ENCODE results near the gene OR4L1. TPM values are rescaled to one million over a fixed set of nuclear protein-coding genes. Genes with fewer than 3 reads are reported as not detected.

OR4L1 gene
- total RNA-seq = not detected

GRCh38 chr14:20059745-20060144, at the start of gene OR4L1:
OR4L1 (plus strand) TSS chr14:20060045; CDS start chr14:20060045, 0 bp downstream.
- intact Hi-C loops (cut with DNase I) = no loop called here
- WGBS, 2 donors = 47 to 52% methylated on average over 2 of the region's 2 CpGs

GRCh38 chr14:20019257-20019865, 40.5 kb upstream of the OR4L1 start, which contains the start of gene OR4K14:
OR4K14 (minus strand) TSS chr14:20019307; CDS start chr14:20015193, 4,114 bp downstream.
- H3K27ac ChIP-seq = no peak within 1 kb of the TSS
- DNase-seq = no peak
- H3K36me3 ChIP-seq (replicated peaks in 1 of 2; ENCODE audit: insufficient read depth in 1 of 2, low read depth in 2 of 2) = no peaks in the 10 kb centered on the region
- WGBS, 2 donors = 58 to 59% methylated on average over 2 of the region's 2 CpGs
- H3K4me1 ChIP-seq = no peaks in the 10 kb centered on the region
- TF ChIP-seq CTCF (IDR thresholded peaks at IDR 0.05) (no peak), POLR2A (IDR thresholded peaks at IDR 0.05) (no peak)
- intact Hi-C loops (cut with DNase I) = no loop called here
- H3K4me3 ChIP-seq = no peak within 1 kb of the TSS
- ATAC-seq = no peak
- no peaks in the 10 kb centered on the region for H3K27me3 ChIP-seq
- H3K9me3 ChIP-seq = peaks cover 0 to 4% (median 0%) of the 10 kb centered on the region in 3 donors

More at GRCh38 chr14:20059745-20060144, at the start of gene OR4L1:
- TF ChIP-seq CTCF (IDR thresholded peaks at IDR 0.05) = no peak
- no peak for TF ChIP-seq POLR2A (IDR thresholded peaks at IDR 0.05)
- ATAC-seq (no peak), DNase-seq (no peak)
- Histone ChIP-seq H3K27me3 (no peaks in the 10 kb centered on the region), H3K4me3 (no peak within 1 kb of the TSS), H3K4me1 (no peaks in the 10 kb centered on the region), H3K27ac (no peak within 1 kb of the TSS), H3K36me3 (replicated peaks in 1 of 2; ENCODE audit: insufficient read depth in 1 of 2, low read depth in 2 of 2) (no peaks in the 10 kb centered on the region), H3K9me3 (no peaks in the 10 kb centered on the region)

GRCh38 chr14:20031058-20031457, 28.8 kb upstream of the OR4L1 start:
- ATAC-seq (no peak), DNase-seq (no peak)
- no peak for TF ChIP-seq CTCF (IDR thresholded peaks at IDR 0.05)
- intact Hi-C loops (cut with DNase I) = no loop called here
- no peak overlapping the region for H3K27ac ChIP-seq
- H3K36me3 ChIP-seq (replicated peaks in 1 of 2; ENCODE audit: insufficient read depth in 1 of 2, low read depth in 2 of 2) = no peaks in the 10 kb centered on the region
- no peaks in the 10 kb centered on the region for H3K9me3 ChIP-seq
- H3K4me1 ChIP-seq = no peaks in the 10 kb centered on the region
- H3K27me3 ChIP-seq = no peaks in the 10 kb centered on the region
- H3K4me3 ChIP-seq = no peak overlapping the region
- 57 to 63% methylated on average over 6 of the region's 6 CpGs for WGBS, 2 donors

GRCh38 chr14:20035449-20035848, 24.4 kb upstream of the OR4L1 start:
- Histone ChIP-seq H3K9me3 (no peaks in the 10 kb centered on the region), H3K4me3 (no peak overlapping the region), H3K27me3 (no peaks in the 10 kb centered on the region), H3K4me1 (no peaks in the 10 kb centered on the region), H3K27ac (no peak overlapping the region), H3K36me3 (replicated peaks in 1 of 2; ENCODE audit: insufficient read depth in 1 of 2, low read depth in 2 of 2) (no peaks in the 10 kb centered on the region)
- intact Hi-C loops (cut with DNase I) = no loop called here
- no peak for DNase-seq
- 48 to 56% methylated on average over 3 of the region's 3 CpGs for WGBS, 2 donors
- TF ChIP-seq POLR2A (IDR thresholded peaks at IDR 0.05) = no peak
- TF ChIP-seq CTCF (IDR thresholded peaks at IDR 0.05) = no peak
- ATAC-seq = no peak

- DNase-seq (no peak), ATAC-seq (no peak)
- no peaks in the 10 kb centered on the region for H3K9me3 ChIP-seq
- no peaks in the 10 kb centered on the region for H3K36me3 ChIP-seq (replicated peaks in 1 of 2; ENCODE audit: insufficient read depth in 1 of 2, low read depth in 2 of 2)
- H3K27ac ChIP-seq = no peak within 1 kb of the TSS
- H3K27me3 ChIP-seq = no peaks in the 10 kb centered on the region
- H3K4me3 ChIP-seq = no peak within 1 kb of the TSS
- no peak for TF ChIP-seq POLR2A (IDR thresholded peaks at IDR 0.05)
- TF ChIP-seq CTCF (IDR thresholded peaks at IDR 0.05) = no peak
- intact Hi-C loops (cut with DNase I) = no loop called here
- 69 to 78% methylated on average over 4 of the region's 4 CpGs for WGBS, 2 donors
- H3K4me1 ChIP-seq = no peaks in the 10 kb centered on the region
These were observed 23.9 kb upstream of the OR4L1 start, which contains the start of gene OR4K13 for GRCh38 chr14:20035938-20036337. OR4K13 (minus strand) TSS chr14:20036038; CDS start chr14:20034758, 1,280 bp downstream.
